GM18526 (cell line): ENCODE data around the gene FEM1C.

Experiments
- POLR2A ChIP-seq: IDR thresholded peaks from 3 replicates; pipeline ENCODE4 v1.6.1; 2011; ENCODE audit not compliant: insufficient read length; ENCODE audit errors: extremely low read depth

The FEM1C gene

GRCh38 chr5:115568668-115569067 is 24.1 kb upstream of the FEM1C start:
- no peak for TF ChIP-seq POLR2A

DNA sequence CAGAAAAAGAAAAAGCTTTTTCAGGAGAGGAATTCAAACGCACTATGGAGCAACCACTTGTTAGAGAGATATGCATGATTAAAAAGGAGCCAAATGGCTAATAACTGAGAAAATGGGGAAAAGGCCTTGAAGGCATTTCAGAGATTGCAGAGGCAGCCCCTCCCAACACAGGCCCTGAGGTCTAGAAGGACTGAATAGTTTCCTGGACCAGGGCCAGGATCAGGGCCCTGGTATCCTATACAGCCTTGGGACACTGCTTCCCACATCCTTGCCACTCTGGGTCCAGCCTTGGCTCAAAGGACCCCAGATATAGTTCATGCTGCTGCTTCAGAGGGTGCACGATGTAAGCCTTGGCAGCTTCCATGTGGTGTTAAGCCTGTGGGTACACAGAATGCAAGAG is 20.7 kb upstream of the FEM1C start:
- TF ChIP-seq POLR2A: no peak

DNA sequence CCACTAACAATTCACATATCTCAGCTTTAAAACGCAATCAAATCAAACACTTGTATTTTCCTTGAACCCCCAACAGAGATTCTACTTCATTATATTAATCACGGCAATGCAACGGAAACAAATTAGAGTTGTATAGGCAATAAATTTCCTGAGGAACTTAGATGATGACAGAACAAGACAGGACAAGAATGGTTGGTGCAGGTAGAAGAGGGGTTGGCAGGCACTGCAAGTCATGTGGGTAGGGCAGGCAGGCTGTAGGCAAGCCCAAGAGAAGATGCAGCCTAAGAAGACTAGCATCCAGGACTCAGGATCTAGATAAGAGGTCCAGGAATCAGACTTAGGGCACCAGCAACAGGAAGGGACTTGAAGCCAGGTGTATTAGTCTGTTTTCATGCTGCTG is 16.6 kb upstream of the FEM1C start:
- no peak for TF ChIP-seq POLR2A

- no peak for TF ChIP-seq POLR2A
Observed at GRCh38 chr5:115559524-115559923, 14.9 kb upstream of the FEM1C start.

DNA sequence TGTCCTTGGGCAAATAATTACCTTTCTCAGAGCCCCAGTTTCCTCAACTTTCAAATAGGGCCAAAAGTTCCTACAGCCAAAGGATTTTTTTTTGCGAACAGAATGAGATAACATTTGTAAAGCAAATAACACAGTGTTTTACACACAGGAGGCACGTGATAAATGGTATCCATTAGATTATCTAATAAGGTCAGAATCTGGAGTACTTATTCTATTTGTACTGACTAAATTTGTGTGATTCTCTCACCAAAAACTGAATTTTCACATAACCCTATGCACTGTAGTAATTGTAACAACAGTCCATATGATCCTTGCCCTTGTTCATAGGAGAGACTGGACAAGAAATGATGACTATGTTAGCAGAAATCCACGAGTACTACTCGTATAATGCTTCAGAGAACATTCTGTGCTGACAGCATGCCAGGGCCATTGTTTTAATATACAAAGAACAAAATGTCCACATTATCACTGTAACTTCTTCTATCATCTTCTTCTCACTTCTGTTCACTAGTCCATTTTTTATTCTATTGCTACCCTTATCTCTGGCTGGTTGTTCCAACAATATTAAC is 13.9 kb upstream of the FEM1C start:
- no peak for TF ChIP-seq POLR2A

- TF ChIP-seq POLR2A: no peak
Observed at GRCh38 chr5:115557667-115558387, 13.3 kb upstream of the FEM1C start.

GRCh38 chr5:115556276-115556675 is 11.7 kb upstream of the FEM1C start:
- no peak for TF ChIP-seq POLR2A

DNA sequence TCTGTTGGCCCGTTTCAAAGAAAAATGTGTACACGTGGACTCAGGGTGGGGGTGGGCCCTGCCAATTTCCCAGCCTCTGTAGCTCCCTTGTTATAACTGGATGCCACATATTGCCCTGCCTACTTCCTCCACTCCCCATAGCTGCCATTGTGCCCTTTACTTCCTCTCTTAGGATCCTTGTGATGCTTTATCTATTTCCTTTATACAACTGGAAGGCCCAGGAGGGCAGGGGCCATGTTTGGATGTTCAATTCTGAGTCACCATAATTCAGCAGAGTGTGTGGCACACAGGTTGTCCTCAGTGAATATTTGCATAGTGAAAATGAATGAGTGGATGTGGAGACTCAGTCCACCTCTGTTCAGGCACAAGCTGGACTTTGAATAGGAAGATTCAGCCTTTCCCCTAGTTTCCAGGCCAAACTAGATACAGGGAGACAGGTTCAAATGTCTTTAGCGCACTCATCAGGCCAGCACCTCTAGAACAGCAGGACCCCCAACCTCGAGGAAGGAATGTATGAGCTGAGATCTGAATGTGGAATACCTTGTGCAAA is 10.6 kb upstream of the FEM1C start:
- no peak for TF ChIP-seq POLR2A

- no peak for TF ChIP-seq POLR2A
Observed at GRCh38 chr5:115553082-115553481, 8.5 kb upstream of the FEM1C start.

- no peak for TF ChIP-seq POLR2A
Observed at GRCh38 chr5:115551415-115551814, 6.8 kb upstream of the FEM1C start.

DNA sequence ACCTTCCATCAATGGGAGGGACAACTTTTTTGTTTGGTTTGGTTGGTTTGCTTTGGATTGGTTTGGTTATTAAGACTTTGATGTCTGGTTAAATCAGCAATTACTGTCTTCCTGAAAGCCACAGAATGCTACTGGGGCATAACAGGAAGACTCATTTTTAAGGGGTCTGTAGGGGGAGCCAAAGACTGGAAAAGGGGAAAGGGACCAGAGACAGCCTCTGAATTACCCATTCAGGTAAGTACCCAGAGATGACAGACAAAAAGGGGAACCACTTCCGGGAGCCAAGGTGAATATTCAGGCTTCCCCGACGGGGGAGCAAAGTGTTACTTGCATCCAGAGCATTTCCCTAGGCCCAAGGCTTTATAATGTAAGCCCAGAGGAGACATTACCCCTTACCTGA is 4.6 kb upstream of the FEM1C start:
- TF ChIP-seq POLR2A: no peak

DNA sequence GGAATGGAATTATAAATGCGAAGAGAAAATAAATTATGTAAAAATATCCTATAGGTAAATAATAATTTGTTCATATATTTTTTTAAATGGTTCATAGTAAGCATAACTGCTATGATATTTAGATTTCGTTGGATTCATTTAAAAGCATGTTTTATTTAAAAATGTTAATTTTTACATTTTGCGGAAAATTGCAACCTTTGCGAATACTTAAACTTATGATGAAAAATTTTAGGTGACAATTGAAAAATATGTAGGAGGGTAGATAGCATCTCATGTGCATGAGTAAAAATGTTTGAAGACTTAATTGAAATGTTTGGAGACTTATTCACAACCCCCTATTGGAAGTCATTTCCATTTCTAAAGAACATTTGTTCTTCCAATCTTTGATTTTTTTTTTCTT is 4.1 kb upstream of the FEM1C start:
- no peak for TF ChIP-seq POLR2A

GRCh38 chr5:115545351-115545882 is 842 bp upstream of the FEM1C start:
- TF ChIP-seq POLR2A: no peak

DNA sequence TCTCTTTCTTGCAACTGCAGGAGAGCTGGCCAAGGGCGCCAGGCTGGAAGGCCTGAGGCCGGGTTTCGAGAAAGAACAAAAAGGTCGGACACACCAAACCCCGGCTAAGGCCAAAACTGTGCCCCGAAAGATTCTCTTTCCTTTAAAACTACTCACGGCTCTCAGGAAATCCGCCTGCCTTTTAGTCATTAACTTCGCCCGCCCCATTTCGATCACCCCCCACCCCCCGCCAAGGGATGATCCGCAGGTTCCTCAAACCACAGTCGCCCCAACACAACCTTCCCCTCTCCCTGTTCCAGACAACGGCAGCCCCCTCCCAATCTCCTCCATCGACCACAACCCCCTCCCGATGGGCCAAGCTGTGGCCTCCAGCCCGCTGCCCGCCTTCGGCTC is 536 bp downstream of the FEM1C start:
- no peak for TF ChIP-seq POLR2A

GRCh38 chr5:115543365-115544042 is 1.1 kb downstream of the FEM1C start:
- TF ChIP-seq POLR2A: no peak
